CD4-positive, alpha-beta T cell (primary cell): ENCODE results near the gene TLE6. TPM values are rescaled to one million over a fixed set of nuclear protein-coding genes. Genes with fewer than 3 reads are reported as not detected.

ENCODE experiments used
- ATAC-seq: fragments of 200-7000 bp; cut with Tn5 transposase; one replicate; pipeline ENCODE4 v1.10.0; 2022; ENCODE audit warnings: mild to moderate bottlenecking; ENCODE audit not compliant: poor library complexity
- CTCF ChIA-PET: fragments of 350-600 bp; sonication (Branson Sonifier 250); formaldehyde crosslinking; loops from one replicate; lab custom pipeline; 2021; ENCODE audit warnings: antibody characterized with exemption, inconsistent platforms; lab: Charles Lee
- POLR2A ChIA-PET: fragments of 350-600 bp; sonication (Branson Sonifier 250); formaldehyde crosslinking; loops from one replicate; lab custom pipeline; 2021; ENCODE audit warnings: antibody characterized with exemption, inconsistent platforms; lab: Charles Lee
- DNase-seq, 14 experiments: peaks; one replicate each; pipeline ENCODE4 v3.0.0-alpha.2; 2013 to 2020; ENCODE audit warnings: mixed read lengths in 2 of 14
- H3K27ac ChIP-seq, 2 donors: one replicate each; pipeline versions ENCODE4 v1.5.1 to v1.7.0; 2013; ENCODE audit warnings: low read length in 2 of 2, low read depth in 1 of 2, mild to moderate bottlenecking in 1 of 2
- H3K27me3 ChIP-seq, 2 experiments: 1 replicate in 1 of 2; 2 replicates in 1 of 2; pipeline versions ENCODE4 v1.6.1 to v1.7.0; 2013; ENCODE audit warnings: low read length in 2 of 2, control low read depth in 1 of 2, mild to moderate bottlenecking in 1 of 2, moderate library complexity in 1 of 2; ENCODE audit not compliant: insufficient read depth in 2 of 2, control insufficient read depth in 1 of 2
- H3K36me3 ChIP-seq: one replicate; pipeline ENCODE4 v1.6.1; 2013; ENCODE audit warnings: low read length, control low read depth; ENCODE audit not compliant: insufficient read depth
- H3K4me1 ChIP-seq: one replicate; pipeline ENCODE4 v1.6.1; 2013; ENCODE audit warnings: low read length, control low read depth; ENCODE audit not compliant: insufficient read depth
- H3K4me3 ChIP-seq: one replicate; pipeline ENCODE4 v1.5.1; 2013; ENCODE audit warnings: mild to moderate bottlenecking, low read length, moderate library complexity
- H3K9me3 ChIP-seq, 2 experiments: 1 replicate in 1 of 2; 2 replicates in 1 of 2; pipeline versions ENCODE4 v1.6.1 to v1.7.0; 2013; ENCODE audit warnings: low read length in 2 of 2, mild to moderate bottlenecking in 2 of 2, control low read depth in 1 of 2, moderate library complexity in 1 of 2; ENCODE audit not compliant: control insufficient read depth in 1 of 2, insufficient read depth in 1 of 2
- H3K27ac Mint-ChIP-seq: one replicate; pipeline ENCODE4 v1.8.0; 2020; ENCODE audit warnings: mixed read lengths
- H3K27me3 Mint-ChIP-seq: one replicate; pipeline ENCODE4 v1.8.0; 2021; ENCODE audit warnings: mixed read lengths
- H3K36me3 Mint-ChIP-seq: one replicate; pipeline ENCODE4 v1.8.0; 2021; ENCODE audit warnings: low read depth, mixed read lengths
- H3K4me1 Mint-ChIP-seq: one replicate; pipeline ENCODE4 v1.8.0; 2021; ENCODE audit warnings: low read depth, mixed read lengths
- H3K4me3 Mint-ChIP-seq: one replicate; pipeline ENCODE4 v1.8.0; 2020; ENCODE audit warnings: mild to moderate bottlenecking, mixed read lengths
- H3K9me3 Mint-ChIP-seq: one replicate; pipeline ENCODE4 v1.8.0; 2020; ENCODE audit warnings: mixed read lengths
- CTCF ChIP-seq: fragments of 200-600 bp; IDR thresholded peaks from one replicate; pipeline ENCODE4 v1.8.0; 2022; ENCODE audit warnings: antibody characterized with exemption, mild to moderate bottlenecking
- intact Hi-C, 2 experiments: fragments of 100-400 bp; cut with DNase I in 1 of 2; cut with micrococcal nuclease in 1 of 2; formaldehyde crosslinking; loops; one replicate each; pipeline versions ENCODE4 v1.15.1 to v1.9.0; 2023 to 2025; cut with DNase I, micrococcal nuclease
- total RNA-seq, 174 experiments: library from RNA in 2 of 174; stranded (reverse) in 2 of 174; gene quantifications; one replicate each; pipeline ENCODE4 v1.2.3 and lab custom pipeline; 2021 to 2026

TLE6 gene
- total RNA-seq, 2 experiments from 2014 or later: not detected

GRCh38 chr19:2970201-2970835 is 7.0 kb upstream of the TLE6 start:
- Histone ChIP-seq H3K4me3 (no peak overlapping the region), H3K27me3 (peaks cover 3 to 6% of the 10 kb centered on the region in 2 experiments), H3K9me3 (no peaks in the 10 kb centered on the region), H3K4me1 (peaks cover 8% of the 10 kb centered on the region), H3K36me3 (no peaks in the 10 kb centered on the region), H3K27ac (no peak overlapping the region)
- ChIA-PET POLR2A (no interaction called here), CTCF (interaction anchor here (0.7 to 0.9 kb wide), 2 partner anchors 8 to 133 kb away, joined by 3 to 4 read pairs; no protein-coding TSS in a partner anchor)
- H3K4me1 Mint-ChIP-seq: peaks cover 5% of the 10 kb centered on the region
- TF ChIP-seq CTCF: no peak
- H3K27me3 Mint-ChIP-seq: peaks cover 4% of the 10 kb centered on the region
- no peak for DNase-seq
- H3K9me3 Mint-ChIP-seq: no peaks in the 10 kb centered on the region
- no peak overlapping the region for H3K27ac Mint-ChIP-seq
- no peak overlapping the region for H3K4me3 Mint-ChIP-seq
- intact Hi-C loops: loop anchor here in 1 of 2 experiments (10.0 kb wide), 1 partner anchor 64 kb away; no protein-coding TSS in a partner anchor
- no peak for ATAC-seq
- H3K36me3 Mint-ChIP-seq: no peaks in the 10 kb centered on the region

DNA sequence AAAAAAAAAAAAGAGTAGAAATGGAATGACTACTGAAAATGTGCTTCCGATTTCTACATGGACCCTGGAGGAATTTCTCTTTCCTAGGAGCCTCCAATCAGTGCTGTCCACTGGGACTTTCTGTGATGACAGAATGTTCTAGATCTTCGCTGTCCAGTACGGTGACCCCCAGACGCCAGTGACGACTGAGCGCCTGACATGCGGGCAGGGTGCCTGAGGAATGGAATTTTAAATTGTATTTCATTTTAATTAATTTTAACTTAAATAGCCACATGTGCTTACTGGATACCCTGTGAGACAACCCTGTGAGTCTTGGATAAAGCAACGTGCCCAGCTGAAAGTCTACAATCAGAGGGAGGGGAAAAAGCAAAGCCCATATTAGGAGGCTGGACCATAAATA is 4.1 kb upstream of the TLE6 start:
- H3K27ac ChIP-seq: no peak overlapping the region
- H3K36me3 ChIP-seq: no peaks in the 10 kb centered on the region
- H3K27ac Mint-ChIP-seq: no peak overlapping the region
- H3K9me3 Mint-ChIP-seq: no peaks in the 10 kb centered on the region
- POLR2A ChIA-PET: no interaction called here
- H3K27me3 Mint-ChIP-seq: peaks cover 4% of the 10 kb centered on the region
- H3K4me1 ChIP-seq: peaks cover 32% of the 10 kb centered on the region
- ATAC-seq (no peak), DNase-seq (no peak)
- no peak for TF ChIP-seq CTCF
- CTCF ChIA-PET: no interaction called here
- peaks cover 3 to 6% of the 10 kb centered on the region in 2 experiments for H3K27me3 ChIP-seq
- H3K4me3 Mint-ChIP-seq: no peak overlapping the region
- intact Hi-C loops: loop anchor here in 1 of 2 experiments (10.0 kb wide), 1 partner anchor 62 kb away; no protein-coding TSS in a partner anchor
- H3K9me3 ChIP-seq: peaks cover 0 to 5% of the 10 kb centered on the region in 2 experiments
- no peak overlapping the region for H3K4me3 ChIP-seq
- peaks cover 17% of the 10 kb centered on the region for H3K4me1 Mint-ChIP-seq
- H3K36me3 Mint-ChIP-seq: peaks cover 7% of the 10 kb centered on the region

DNA sequence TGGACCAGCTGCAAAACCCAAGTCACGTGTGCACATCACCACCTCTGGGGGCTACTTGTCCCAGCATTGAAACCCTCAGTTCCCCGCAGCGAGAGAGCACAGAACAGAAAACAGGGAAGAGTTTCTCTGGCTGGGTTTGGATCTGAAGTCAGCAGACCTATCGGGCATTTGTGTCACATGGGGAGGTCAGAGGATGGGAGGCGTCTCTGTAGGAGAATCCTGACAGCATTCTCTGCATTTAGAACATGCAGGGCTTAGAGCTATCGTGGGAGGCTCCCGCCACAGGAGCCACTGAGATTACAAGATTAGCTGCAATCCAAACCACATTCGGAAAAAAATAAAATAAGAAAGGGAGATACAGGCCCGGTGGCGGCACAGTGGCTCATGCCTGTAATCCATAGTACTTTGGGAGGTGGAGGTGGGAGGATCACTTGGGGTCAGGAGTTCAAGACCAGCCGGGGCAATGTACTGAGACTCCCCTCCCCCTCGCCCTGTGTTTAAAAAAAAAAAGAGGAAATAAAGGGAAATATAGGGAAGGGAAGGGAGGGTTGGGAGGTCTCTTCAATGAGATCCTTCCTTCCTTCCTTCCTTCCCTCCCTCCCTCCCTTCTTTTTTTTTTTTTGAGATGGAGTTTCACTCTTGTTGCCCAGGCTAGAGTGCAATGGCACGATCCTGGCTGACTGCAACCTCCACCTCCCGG is 2.9 kb upstream of the TLE6 start:
- CTCF ChIA-PET: interaction anchor here (1.9 kb wide), 1 partner anchor 24 kb away, joined by 5 read pairs; no protein-coding TSS in a partner anchor
- intact Hi-C loops: loop anchor here in 1 of 2 experiments (10.0 kb wide), 1 partner anchor 60 kb away; no protein-coding TSS in a partner anchor
- DNase-seq: no peak
- peaks cover 17% of the 10 kb centered on the region for H3K4me1 Mint-ChIP-seq
- Histone ChIP-seq H3K27ac (no peak overlapping the region), H3K36me3 (no peaks in the 10 kb centered on the region), H3K27me3 (peaks cover 3 to 6% of the 10 kb centered on the region in 2 experiments), H3K4me1 (peaks cover 32% of the 10 kb centered on the region), H3K9me3 (peaks cover 0 to 5% of the 10 kb centered on the region in 2 experiments), H3K4me3 (no peak overlapping the region)
- POLR2A ChIA-PET: no interaction called here
- no peak for TF ChIP-seq CTCF
- no peaks in the 10 kb centered on the region for H3K9me3 Mint-ChIP-seq
- H3K27me3 Mint-ChIP-seq: peaks cover 4% of the 10 kb centered on the region
- H3K27ac Mint-ChIP-seq: no peak overlapping the region
- peaks cover 7% of the 10 kb centered on the region for H3K36me3 Mint-ChIP-seq
- no peak for ATAC-seq
- H3K4me3 Mint-ChIP-seq: peak overlapping the region; percentile 69
